MM.1S (cell line): ENCODE data around the gene ST3GAL3.

ENCODE experiments used
- EZH2 ChIP-seq: fragments of 300-600 bp; sonication (generic); optimal IDR thresholded peaks from 2 replicates; pipeline ENCODE3; 2017; ENCODE audit warnings: low read depth, mild to moderate bottlenecking, antibody characterized with exemption, low read length, mixed read lengths
- EZH2phosphoT487 ChIP-seq: fragments of 300-600 bp; sonication (generic); IDR thresholded peaks from 2 replicates; pipeline ENCODE4 v1.6.1; 2018; ENCODE audit warnings: antibody characterized with exemption, low read length
- TF ChIP-seq, protein P1 (sequence below): fragments of 300-600 bp; sonication (generic); IDR thresholded peaks from 2 replicates; pipeline ENCODE4 v1.5.1; 2016; ENCODE audit warnings: antibody characterized with exemption, low read length, mixed read lengths

DNA sequence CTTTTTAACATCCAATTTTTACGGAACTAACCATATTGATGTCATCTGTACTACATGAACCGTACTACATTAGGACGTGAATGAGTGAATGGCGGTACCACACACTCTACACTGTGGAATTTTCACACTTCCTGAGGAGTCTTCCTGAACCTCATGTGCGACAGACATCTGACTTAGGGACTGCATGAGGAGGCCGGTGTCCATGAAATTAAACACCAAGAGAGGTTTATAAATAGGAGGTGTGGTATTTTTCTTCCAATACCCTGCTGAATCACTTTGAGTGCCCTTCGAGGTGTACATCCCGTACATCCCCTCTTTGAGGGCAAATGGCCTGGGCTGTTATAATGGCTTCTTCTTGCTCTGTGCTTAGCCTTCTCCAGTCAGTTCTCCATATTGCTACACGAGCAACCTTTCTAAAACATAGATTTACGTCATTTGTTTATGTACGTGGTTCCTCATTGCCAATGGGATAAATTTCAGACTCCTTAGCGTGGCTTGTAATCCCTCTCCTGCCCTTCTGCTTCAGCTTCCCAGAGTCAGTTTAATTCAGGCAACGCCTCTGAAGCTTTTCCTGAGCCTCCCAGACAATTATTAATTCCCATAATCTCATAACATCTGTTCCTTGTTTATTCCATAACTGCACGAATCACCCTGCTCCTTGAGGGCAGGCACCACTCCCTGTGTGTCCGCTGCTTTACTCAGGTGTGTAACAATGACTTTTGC, 9.4 kb downstream of the ST3GAL3 start:
- TF ChIP-seq, protein P1, sequence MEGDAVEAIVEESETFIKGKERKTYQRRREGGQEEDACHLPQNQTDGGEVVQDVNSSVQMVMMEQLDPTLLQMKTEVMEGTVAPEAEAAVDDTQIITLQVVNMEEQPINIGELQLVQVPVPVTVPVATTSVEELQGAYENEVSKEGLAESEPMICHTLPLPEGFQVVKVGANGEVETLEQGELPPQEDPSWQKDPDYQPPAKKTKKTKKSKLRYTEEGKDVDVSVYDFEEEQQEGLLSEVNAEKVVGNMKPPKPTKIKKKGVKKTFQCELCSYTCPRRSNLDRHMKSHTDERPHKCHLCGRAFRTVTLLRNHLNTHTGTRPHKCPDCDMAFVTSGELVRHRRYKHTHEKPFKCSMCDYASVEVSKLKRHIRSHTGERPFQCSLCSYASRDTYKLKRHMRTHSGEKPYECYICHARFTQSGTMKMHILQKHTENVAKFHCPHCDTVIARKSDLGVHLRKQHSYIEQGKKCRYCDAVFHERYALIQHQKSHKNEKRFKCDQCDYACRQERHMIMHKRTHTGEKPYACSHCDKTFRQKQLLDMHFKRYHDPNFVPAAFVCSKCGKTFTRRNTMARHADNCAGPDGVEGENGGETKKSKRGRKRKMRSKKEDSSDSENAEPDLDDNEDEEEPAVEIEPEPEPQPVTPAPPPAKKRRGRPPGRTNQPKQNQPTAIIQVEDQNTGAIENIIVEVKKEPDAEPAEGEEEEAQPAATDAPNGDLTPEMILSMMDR: no peak
- TF ChIP-seq EZH2: no peak
- no peak for TF ChIP-seq EZH2phosphoT487
